22Rv1 (cell line): Measurements from ENCODE around the gene DIRAS3.

Experiments
- ZFX ChIP-seq: fragments of 450-650 bp; IDR thresholded peaks from 2 replicates; pipeline ENCODE4 v1.6.1; 2017; ENCODE audit warnings: antibody characterized with exemption, borderline replicate concordance
- TF ChIP-seq, protein P1 (sequence below): fragments of 450-650 bp; IDR thresholded peaks from 2 replicates; pipeline ENCODE4 v1.5.1; 2017; ENCODE audit warnings: mild to moderate bottlenecking

DNA sequence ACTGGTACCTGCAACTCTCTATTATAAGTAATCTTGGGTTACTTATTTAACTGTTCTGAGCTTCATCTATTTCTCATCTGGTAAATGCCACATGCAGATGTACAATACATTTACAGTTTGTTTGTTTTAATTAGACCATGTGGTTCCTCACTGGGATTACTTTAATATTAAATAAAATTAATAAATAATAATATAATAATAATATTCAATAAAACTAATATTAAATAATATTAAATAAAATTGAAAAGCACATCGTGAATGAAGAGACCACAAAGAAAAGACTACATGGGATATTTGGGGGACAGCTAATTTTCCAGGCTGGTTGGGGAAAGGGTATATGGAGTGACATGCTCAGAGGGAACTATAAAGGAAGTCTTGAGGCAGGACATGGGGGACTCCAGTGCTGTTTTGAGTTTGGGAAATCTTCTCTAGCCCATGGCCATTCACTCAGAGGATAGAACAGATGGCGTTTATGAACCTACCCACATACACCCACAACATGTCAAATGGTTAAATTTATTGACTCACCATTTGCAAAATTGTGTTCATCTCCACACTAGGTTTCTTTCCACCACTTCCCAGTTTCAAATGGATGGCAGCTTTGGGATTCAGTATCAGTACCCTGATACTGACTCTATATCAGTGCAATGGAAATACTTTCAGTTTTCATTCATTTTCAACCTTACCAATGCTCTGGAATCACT lies 25.6 kb downstream of the DIRAS3 start:
- TF ChIP-seq, protein P1, sequence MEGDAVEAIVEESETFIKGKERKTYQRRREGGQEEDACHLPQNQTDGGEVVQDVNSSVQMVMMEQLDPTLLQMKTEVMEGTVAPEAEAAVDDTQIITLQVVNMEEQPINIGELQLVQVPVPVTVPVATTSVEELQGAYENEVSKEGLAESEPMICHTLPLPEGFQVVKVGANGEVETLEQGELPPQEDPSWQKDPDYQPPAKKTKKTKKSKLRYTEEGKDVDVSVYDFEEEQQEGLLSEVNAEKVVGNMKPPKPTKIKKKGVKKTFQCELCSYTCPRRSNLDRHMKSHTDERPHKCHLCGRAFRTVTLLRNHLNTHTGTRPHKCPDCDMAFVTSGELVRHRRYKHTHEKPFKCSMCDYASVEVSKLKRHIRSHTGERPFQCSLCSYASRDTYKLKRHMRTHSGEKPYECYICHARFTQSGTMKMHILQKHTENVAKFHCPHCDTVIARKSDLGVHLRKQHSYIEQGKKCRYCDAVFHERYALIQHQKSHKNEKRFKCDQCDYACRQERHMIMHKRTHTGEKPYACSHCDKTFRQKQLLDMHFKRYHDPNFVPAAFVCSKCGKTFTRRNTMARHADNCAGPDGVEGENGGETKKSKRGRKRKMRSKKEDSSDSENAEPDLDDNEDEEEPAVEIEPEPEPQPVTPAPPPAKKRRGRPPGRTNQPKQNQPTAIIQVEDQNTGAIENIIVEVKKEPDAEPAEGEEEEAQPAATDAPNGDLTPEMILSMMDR, result no peak
- no peak for TF ChIP-seq ZFX
